Measurements from ENCODE around the gene NLE1. TPM values are rescaled to one million over a fixed set of nuclear protein-coding genes. Genes with fewer than 3 reads are reported as not detected.

The NLE1 gene
- total and polyA plus RNA-seq, 2 donors (not counting 1 experiment from before 2014, with no cell fraction given), result 16.5 to 17.5 TPM

- Histone ChIP-seq H3K9me3 (ENCODE audit: control extremely low read depth in 1 of 3, control insufficient read depth in 2 of 3, insufficient read depth in 1 of 3, low read length in 2 of 3) (no peaks in the 10 kb centered on the region), H3K9ac (ENCODE audit: low read length) (no peak overlapping the region), H3K79me2 (ENCODE audit: control insufficient read depth, insufficient read depth, low read length) (peaks cover 71% of the 10 kb centered on the region), H3K27me3 (replicated peaks in 1 of 4; ENCODE audit: control extremely low read depth in 1 of 4, control insufficient read depth in 3 of 4, insufficient read depth in 4 of 4, low read length in 3 of 4) (no peaks in the 10 kb centered on the region), H2AFZ (ENCODE audit: insufficient read depth, low read depth, low read length, poor library complexity, severe bottlenecking) (no peak overlapping the region), H3K36me3 (replicated peaks in 1 of 2; ENCODE audit: control extremely low read depth in 1 of 2, control insufficient read depth in 1 of 2, extremely low read depth in 1 of 2, insufficient read depth in 2 of 2, low read length in 1 of 2) (no peaks in the 10 kb centered on the region), H3K4me3 (ENCODE audit: control extremely low read depth in 1 of 5, extremely low read depth in 1 of 5, insufficient read depth in 1 of 5, low read depth in 2 of 5, low read length in 4 of 5) (no peak overlapping the region), H4K20me1 (ENCODE audit: control insufficient read depth, insufficient read depth, low read length, poor library complexity, severe bottlenecking) (no peaks in the 10 kb centered on the region), H3K27ac (ENCODE audit: low read length in 2 of 2) (peak overlapping the region in 1 of 2 donors; percentile 92), H3K4me2 (replicated peaks; ENCODE audit: low read depth, low read length, poor library complexity, severe bottlenecking) (peak overlapping the region; percentile 87), H3K4me1 (ENCODE audit: control insufficient read depth in 2 of 2, insufficient read depth in 2 of 2, low read length in 2 of 2) (peaks cover 25 to 30% of the 10 kb centered on the region in 2 donors)
- H3K4me3 Mint-ChIP-seq, result peak overlapping the region; percentile 94
- ChIA-PET POLR2A (interaction anchor here (0.9 kb wide), 1 partner anchor 17 kb away, joined by 4 read pairs; no protein-coding TSS in a partner anchor), CTCF (interaction anchor here (1.1 to 1.9 kb wide), 4 partner anchors 12 to 87 kb away, joined by 3 to 10 read pairs (median 4); no protein-coding TSS in a partner anchor)
- intact Hi-C loops (cut with micrococcal nuclease), result no loop called here
- WGBS (ENCODE audit: insufficient coverage), result 94% methylated on average over 5 of the region's 8 CpGs
- no peaks in the 10 kb centered on the region for H3K9me3 Mint-ChIP-seq (ENCODE audit: insufficient read depth)
- H3K27ac Mint-ChIP-seq, result peak overlapping the region; percentile 94
- TF ChIP-seq EZH2 (IDR thresholded peaks at IDR 0.05; ENCODE audit: borderline replicate concordance, insufficient read depth, low read depth, low read length, poor library complexity, severe bottlenecking), result no peak
- no peak for TF ChIP-seq CTCF (IDR thresholded peaks at IDR 0.05)
- ATAC-seq (ENCODE audit: low read depth) (no peak), DNase-seq (no peak)
- peaks cover 48% of the 10 kb centered on the region for H3K4me1 Mint-ChIP-seq
- H3K27me3 Mint-ChIP-seq, result no peaks in the 10 kb centered on the region
Measured at GRCh38 chr17:35086931-35087573, 55.1 kb downstream of the NLE1 start.

DNA sequence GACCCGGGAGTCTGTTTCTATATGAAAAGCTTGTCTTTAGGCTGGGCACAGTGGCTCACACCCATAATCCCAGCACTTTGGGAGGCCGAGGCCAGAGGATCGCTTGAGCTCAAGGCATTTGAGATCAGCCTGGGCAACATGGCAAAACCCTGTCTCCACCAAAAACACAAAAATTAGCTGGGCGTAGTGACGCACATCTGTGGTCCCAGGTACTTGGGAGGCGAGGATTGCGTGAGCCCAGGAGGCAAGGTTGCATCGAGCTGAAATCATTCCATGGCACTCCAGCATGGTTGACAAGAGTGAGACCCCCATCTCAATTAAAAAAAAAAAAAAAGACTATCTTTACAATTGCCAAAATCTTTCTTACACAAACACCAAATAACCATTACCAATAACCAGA, 55.9 kb downstream of the NLE1 start:
- CTCF ChIA-PET, result interaction anchor here (1.2 to 3.1 kb wide), 3 partner anchors 22 to 64 kb away, joined by 3 to 15 read pairs (median 4); partner anchors contain the start of gene RFFL
- Mint-ChIP-seq H3K4me3 (no peak overlapping the region), H3K27ac (no peak overlapping the region), H3K9me3 (ENCODE audit: insufficient read depth) (no peaks in the 10 kb centered on the region), H3K27me3 (no peaks in the 10 kb centered on the region), H3K4me1 (peaks cover 52% of the 10 kb centered on the region)
- Histone ChIP-seq H3K4me3 (ENCODE audit: control extremely low read depth in 1 of 5, extremely low read depth in 1 of 5, insufficient read depth in 1 of 5, low read depth in 2 of 5, low read length in 4 of 5) (no peak overlapping the region), H3K27me3 (replicated peaks in 1 of 4; ENCODE audit: control extremely low read depth in 1 of 4, control insufficient read depth in 3 of 4, insufficient read depth in 4 of 4, low read length in 3 of 4) (no peaks in the 10 kb centered on the region), H3K4me1 (ENCODE audit: control insufficient read depth in 2 of 2, insufficient read depth in 2 of 2, low read length in 2 of 2) (peaks cover 26 to 32% of the 10 kb centered on the region in 2 donors), H3K27ac (ENCODE audit: low read length in 2 of 2) (no peak overlapping the region), H4K20me1 (ENCODE audit: control insufficient read depth, insufficient read depth, low read length, poor library complexity, severe bottlenecking) (no peaks in the 10 kb centered on the region), H3K4me2 (replicated peaks; ENCODE audit: low read depth, low read length, poor library complexity, severe bottlenecking) (no peak overlapping the region), H3K9me3 (ENCODE audit: control extremely low read depth in 1 of 3, control insufficient read depth in 2 of 3, insufficient read depth in 1 of 3, low read length in 2 of 3) (no peaks in the 10 kb centered on the region), H3K36me3 (replicated peaks in 1 of 2; ENCODE audit: control extremely low read depth in 1 of 2, control insufficient read depth in 1 of 2, extremely low read depth in 1 of 2, insufficient read depth in 2 of 2, low read length in 1 of 2) (no peaks in the 10 kb centered on the region), H2AFZ (ENCODE audit: insufficient read depth, low read depth, low read length, poor library complexity, severe bottlenecking) (no peak overlapping the region), H3K9ac (ENCODE audit: low read length) (no peak overlapping the region), H3K79me2 (ENCODE audit: control insufficient read depth, insufficient read depth, low read length) (peaks cover 79% of the 10 kb centered on the region)
- no peak for DNase-seq
- WGBS (ENCODE audit: insufficient coverage), result 100% methylated on average over 8 of the region's 8 CpGs
- POLR2A ChIA-PET, result no interaction called here
- intact Hi-C loops (cut with micrococcal nuclease), result no loop called here
- TF ChIP-seq CTCF (IDR thresholded peaks at IDR 0.05), result no peak
- TF ChIP-seq EZH2 (IDR thresholded peaks at IDR 0.05; ENCODE audit: borderline replicate concordance, insufficient read depth, low read depth, low read length, poor library complexity, severe bottlenecking), result no peak
- ATAC-seq (ENCODE audit: low read depth), result no peak

All from B cell (primary cell).